GM12878 (cell line): Measurements from ENCODE around the gene THTPA. TPM values are rescaled to one million over a fixed set of nuclear protein-coding genes. Genes with fewer than 3 reads are reported as not detected.
"Not testable (repeated sequence)": the region's sequence is repeated elsewhere in the genome, so short reads cannot be mapped to it uniquely, and the experiment has no call there.

Source experiments
- ATAC-seq: fragments of 200-7000 bp; cut with Tn5 transposase; 3 replicates; pipeline ENCODE4 v1.9.1; 2020; ENCODE audit warnings: mild to moderate bottlenecking, moderate library complexity
- BruUV-seq: library from RNA; stranded (reverse); fragments of 400-500 nt; replicated peaks from 2 replicates; lab custom pipeline; 2021; lab: Mats Ljungman, UMichigan
- CTCF ChIA-PET: fragments of 300-600 bp; sonication (Branson Sonifier 250); formaldehyde crosslinking; extraction: SDS; loops from one replicate; lab custom pipeline; 2021; ENCODE audit warnings: inconsistent platforms; lab: Yijun Ruan, JAX
- POLR2A ChIA-PET: fragments of 350-600 bp; formaldehyde crosslinking; extraction: SDS; loops from one replicate; lab custom pipeline; 2021; ENCODE audit warnings: inconsistent platforms; lab: Charles Lee
- RAD21 ChIA-PET: fragments of 300-600 bp; sonication (Branson Sonifier 250); formaldehyde crosslinking; loops from one replicate; lab custom pipeline; 2023; ENCODE audit warnings: antibody characterized with exemption; ENCODE audit not compliant: unreplicated experiment; lab: Charles Lee
- SMC1A ChIA-PET: fragments of 300-600 bp; sonication (Branson Sonifier 250); formaldehyde crosslinking; loops from one replicate; lab custom pipeline; 2023; ENCODE audit not compliant: unreplicated experiment, uncharacterized antibody; lab: Charles Lee
- DNase-seq: peaks from one replicate; pipeline ENCODE4 v3.0.0-alpha.2; 2011; ENCODE audit warnings: low read depth, low spot score
- FAIRE-seq: peaks from 3 replicates; lab custom pipeline; 2011; peaks lifted over from hg19 to GRCh38; lab: Jason Lieb, UNC
- H2AFZ ChIP-seq: 2 replicates; pipeline ENCODE4 v1.6.0; 2011; ENCODE audit warnings: low read depth, low read length, control low read depth; ENCODE audit not compliant: control insufficient read depth
- H3K27ac ChIP-seq: 2 replicates; pipeline ENCODE4 v1.5.1; 2011; ENCODE audit warnings: control low read depth; ENCODE audit not compliant: control insufficient read depth, insufficient read depth
- H3K27me3 ChIP-seq, 2 experiments: replicated peaks in 1 of 2; 2 replicates each; pipeline versions ENCODE4 v1.6.0 to v1.6.1; 2011; ENCODE audit warnings: low read length in 1 of 2; ENCODE audit not compliant: control insufficient read depth in 2 of 2, insufficient read depth in 2 of 2
- H3K36me3 ChIP-seq, 2 experiments: 2 replicates each; pipeline ENCODE4 v1.5.1; 2011; ENCODE audit warnings: low read length in 1 of 2; ENCODE audit not compliant: control insufficient read depth in 2 of 2, insufficient read depth in 2 of 2
- H3K4me1 ChIP-seq: 2 replicates; pipeline ENCODE4 v1.6.1; 2011; ENCODE audit warnings: mild to moderate bottlenecking, low read length, moderate library complexity, mixed read lengths; ENCODE audit not compliant: control insufficient read depth, insufficient read depth
- H3K4me2 ChIP-seq: 2 replicates; pipeline ENCODE4 v1.6.0; 2011; ENCODE audit warnings: control low read depth; ENCODE audit not compliant: control insufficient read depth, insufficient read depth
- H3K4me3 ChIP-seq: fragments of 200-600 bp; sonication (generic); 2 replicates; pipeline ENCODE4 v1.5.1; 2016
- H3K79me2 ChIP-seq: 2 replicates; pipeline ENCODE4 v1.6.0; 2011; ENCODE audit warnings: low read length; ENCODE audit not compliant: control insufficient read depth, insufficient read depth
- H3K9ac ChIP-seq: 2 replicates; pipeline ENCODE4 v1.8.0; 2011; ENCODE audit warnings: low read length, control low read depth, mixed read lengths; ENCODE audit not compliant: control insufficient read depth, insufficient read depth
- H3K9me3 ChIP-seq: replicated peaks from 3 replicates; pipeline ENCODE4 v1.5.1; 2011; ENCODE audit warnings: mild to moderate bottlenecking, low read length; ENCODE audit not compliant: control insufficient read depth, insufficient read depth
- H4K20me1 ChIP-seq: 2 replicates; pipeline ENCODE4 v1.6.0; 2011; ENCODE audit not compliant: control insufficient read depth, insufficient read depth
- NFIC ChIP-seq: IDR thresholded peaks from 2 replicates; pipeline ENCODE4 v1.6.1; 2012; ENCODE audit warnings: low read depth, mild to moderate bottlenecking, inconsistent platforms, low read length, moderate library complexity
- NFYA ChIP-seq: IDR thresholded peaks from 2 replicates; pipeline ENCODE4 v1.6.1; 2011; ENCODE audit warnings: low read depth, mild to moderate bottlenecking, low read length, improper control_type of control experiment, borderline replicate concordance
- NR2C2 ChIP-seq: IDR thresholded peaks from 2 replicates; pipeline ENCODE4 v1.6.1; 2011; ENCODE audit warnings: borderline replicate concordance, low read depth; ENCODE audit not compliant: control insufficient read depth, insufficient read length
- SMARCA5 ChIP-seq: fragments of 450-650 bp; IDR thresholded peaks from 2 replicates; pipeline ENCODE4 v1.6.1; 2017; ENCODE audit warnings: mild to moderate bottlenecking
- ZSCAN29 ChIP-seq: fragments of 450-650 bp; IDR thresholded peaks from 2 replicates; pipeline ENCODE4 v1.6.1; 2017; ENCODE audit warnings: mild to moderate bottlenecking, moderate library complexity
- WGBS: methylation state at CpG from one replicate; pipeline ENCODE4 v1.1.6; 2016; ENCODE audit warnings: low lambda C conversion rate; ENCODE audit not compliant: insufficient replicate concordance, insufficient coverage; ENCODE audit errors: missing lambda C conversion rate; 5-methylcytosine and 5-hydroxymethylcytosine counted together
- in situ Hi-C: fragments of 300-500 bp; cut with MboI; formaldehyde crosslinking; loops from 9 replicates; pipeline ENCODE4 v1.14.3; 2018; ENCODE audit warnings: mixed read lengths
- intact Hi-C: fragments of 100-400 bp; cut with micrococcal nuclease; formaldehyde crosslinking; loops from one replicate; pipeline ENCODE4 v1.14.2; 2022; ENCODE audit not compliant: unreplicated experiment
- polyA plus RNA-seq, 11 experiments: library from polyadenylated mRNA; depleted of rRNA in 4 of 11; unstranded in 6 of 11; stranded (reverse) in 5 of 11; fragments of >200 nt; fragmentation: Nextera tagmentation in 4 of 11; fragmentation: Illumina TruSeq in 1 of 11; extraction: Ambion mirVana in 4 of 11; extraction: Trizol in 1 of 11; gene quantifications; 1 replicate in 1 of 11; 2 replicates in 10 of 11; pipeline versions ENCODE4 v1.2.1 to v1.2.3, GENCODE V29; 2011 to 2016; ENCODE audit warnings: inconsistent platforms in 2 of 11, missing spikeins in 2 of 11, low read depth in 1 of 11
- total RNA-seq, 4 experiments: library from RNA; depleted of rRNA in 3 of 4; stranded (reverse); fragments of >200 nt in 3 of 4; fragmentation: Illumina TruSeq in 1 of 4; extraction: Trizol in 1 of 4; gene quantifications; 2 replicates each; pipeline versions ENCODE4 v1.2.1 to v1.2.3, GENCODE V29; 2013 to 2021
- TF ChIP-seq, protein P1 (sequence below): fragments of 450-650 bp; formaldehyde crosslinking; IDR thresholded peaks from 2 replicates; pipeline ENCODE4 v1.4.0; 2022; ENCODE audit warnings: mild to moderate bottlenecking, moderate library complexity

Gene THTPA
- total and polyA plus RNA-seq, 10 of the 15 experiments (the other 5 are each of a cell fraction or from before 2014, with no cell fraction given): 3.1 to 24.9 (median 12.8) TPM

- TF ChIP-seq NFIC: no peak
- TF ChIP-seq NR2C2: no peak
- no peak for TF ChIP-seq SMARCA5
- TF ChIP-seq, protein P1, sequence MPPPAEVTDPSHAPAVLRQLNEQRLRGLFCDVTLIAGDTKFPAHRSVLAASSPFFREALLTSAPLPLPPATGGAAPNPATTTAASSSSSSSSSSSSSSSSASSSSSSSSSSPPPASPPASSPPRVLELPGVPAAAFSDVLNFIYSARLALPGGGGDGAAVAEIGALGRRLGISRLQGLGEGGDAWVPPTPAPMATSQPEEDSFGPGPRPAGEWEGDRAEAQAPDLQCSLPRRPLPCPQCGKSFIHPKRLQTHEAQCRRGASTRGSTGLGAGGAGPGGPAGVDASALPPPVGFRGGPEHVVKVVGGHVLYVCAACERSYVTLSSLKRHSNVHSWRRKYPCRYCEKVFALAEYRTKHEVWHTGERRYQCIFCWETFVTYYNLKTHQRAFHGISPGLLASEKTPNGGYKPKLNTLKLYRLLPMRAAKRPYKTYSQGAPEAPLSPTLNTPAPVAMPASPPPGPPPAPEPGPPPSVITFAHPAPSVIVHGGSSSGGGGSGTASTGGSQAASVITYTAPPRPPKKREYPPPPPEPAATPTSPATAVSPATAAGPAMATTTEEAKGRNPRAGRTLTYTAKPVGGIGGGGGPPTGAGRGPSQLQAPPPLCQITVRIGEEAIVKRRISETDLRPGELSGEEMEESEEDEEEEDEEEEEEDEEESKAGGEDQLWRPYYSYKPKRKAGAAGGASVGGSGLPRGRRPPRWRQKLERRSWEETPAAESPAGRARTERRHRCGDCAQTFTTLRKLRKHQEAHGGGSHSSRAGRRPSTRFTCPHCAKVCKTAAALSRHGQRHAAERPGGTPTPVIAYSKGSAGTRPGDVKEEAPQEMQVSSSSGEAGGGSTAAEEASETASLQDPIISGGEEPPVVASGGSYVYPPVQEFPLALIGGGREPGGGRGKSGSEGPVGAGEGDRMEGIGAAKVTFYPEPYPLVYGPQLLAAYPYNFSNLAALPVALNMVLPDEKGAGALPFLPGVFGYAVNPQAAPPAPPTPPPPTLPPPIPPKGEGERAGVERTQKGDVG: no peak
- no peak for TF ChIP-seq ZSCAN29
- TF ChIP-seq NFYA: no peak
Observed at GRCh38 chr14:23536494-23536893, 19.6 kb upstream of the THTPA start (continued).

GRCh38 chr14:23536906-23537305, 19.2 kb upstream of the THTPA start:
- FAIRE-seq, H3K79me2 ChIP-seq, RAD21 ChIA-PET, H3K9me3 ChIP-seq, H3K4me3 ChIP-seq, H2AFZ ChIP-seq, ATAC-seq, BruUV-seq, SMC1A ChIA-PET, in situ Hi-C loops, H3K36me3 ChIP-seq, H4K20me1 ChIP-seq, H3K27me3 ChIP-seq, H3K9ac ChIP-seq, H3K27ac ChIP-seq, H3K4me1 ChIP-seq, DNase-seq, H3K4me2 ChIP-seq: not testable (repeated sequence)
- ChIA-PET POLR2A (interaction anchor here (0.7 kb wide), 1 partner anchor 15 kb away, joined by 3 read pairs; the partner anchor contains the start of gene ZFHX2), CTCF (interaction anchor here (0.8 to 11.4 kb wide), 5 partner anchors 23 to 210 kb away, joined by 3 to 131 read pairs (median 5); no protein-coding TSS in a partner anchor)
- WGBS: 56% methylated on average over 6 of the region's 6 CpGs
- intact Hi-C loops: loop anchor here (5.0 kb wide), 1 partner anchor 40 kb away; no protein-coding TSS in a partner anchor
